Right lobe of liver (tissue), 6 donors: ENCODE results near the gene RAD18. TPM values are rescaled to one million over a fixed set of nuclear protein-coding genes. Genes with fewer than 3 reads are reported as not detected.

Source experiments
- ATAC-seq, 4 donors: fragments of 200-7000 bp; cut with Tn5 transposase; one replicate each; pipeline ENCODE4 v1.9.1; 2020; ENCODE audit warnings: mild to moderate bottlenecking in 4 of 4, moderate library complexity in 4 of 4
- DNase-seq, 3 donors: peaks; one replicate each; pipeline ENCODE4 v3.0.0-alpha.2; 2020
- H3K27ac ChIP-seq, 3 donors: fragments of 200-600 bp; one replicate each; pipeline ENCODE4 v1.8.0; 2022
- H3K27me3 ChIP-seq, 2 donors: fragments of 200-600 bp; one replicate each; pipeline ENCODE4 v1.8.0; 2022
- H3K36me3 ChIP-seq, 4 donors: fragments of 200-600 bp; sonication (generic) in 1 of 4; one replicate each; pipeline versions ENCODE4 v1.5.1 to v1.8.0; 2017 to 2022; ENCODE audit warnings: control low read depth in 1 of 4
- H3K4me1 ChIP-seq, 4 donors: fragments of 200-600 bp; sonication (generic) in 1 of 4; one replicate each; pipeline versions ENCODE4 v1.5.1 to v1.8.0; 2017 to 2022; ENCODE audit warnings: control low read depth in 1 of 4
- H3K4me3 ChIP-seq, 3 donors: fragments of 200-600 bp; one replicate each; pipeline ENCODE4 v1.8.0; 2022
- H3K9me3 ChIP-seq, 4 donors: fragments of 200-600 bp; sonication (generic) in 1 of 4; one replicate each; pipeline versions ENCODE4 v1.5.1 to v1.8.0; 2017 to 2022; ENCODE audit warnings: control low read depth in 1 of 4
- CTCF ChIP-seq, 4 donors: fragments of 200-600 bp in 3 of 4; fragments of 450-650 bp in 1 of 4; IDR thresholded peaks; one replicate each; pipeline versions ENCODE4 v1.5.1 to v1.8.0; 2016 to 2022; ENCODE audit warnings: antibody characterized with exemption in 4 of 4, mild to moderate bottlenecking in 2 of 4
- POLR2A ChIP-seq: fragments of 450-650 bp; IDR thresholded peaks from one replicate; pipeline ENCODE4 v1.6.1; 2017; ENCODE audit warnings: antibody characterized with exemption, mild to moderate bottlenecking
- WGBS: methylation state at CpG from one replicate; pipeline ENCODE4 v1.1.6; 2018; ENCODE audit warnings: low coverage, low lambda C conversion rate; ENCODE audit not compliant: insufficient coverage; ENCODE audit errors: missing lambda C conversion rate; 5-methylcytosine and 5-hydroxymethylcytosine counted together
- intact Hi-C, 2 donors: fragments of 100-400 bp; cut with DNase I; formaldehyde crosslinking; loops; one replicate each; pipeline versions ENCODE4 v1.11.2 to v1.14.1; 2022
- total RNA-seq, 6 experiments: library from RNA; depleted of rRNA in 2 of 6; stranded (reverse); fragments of >200 nt in 2 of 6; fragmentation: NEBNext Ultra II Directional in 3 of 6; extraction: Animal tissue kit (Norgen Biotek cat#: 25700) in 3 of 6; gene quantifications; one replicate each; pipeline versions ENCODE4 v1.1.0 to v1.2.4, GENCODE V29; 2016 to 2023
- donor health status: DM: no; HTN: yes; CAD: no.
- donor health status: DM: no; HTN: no; CAD: no.
- donor health status: DM: no; HTN: no; CAD: no.
- donor health status: DM: no; HTN: yes; CAD: no.
- donor health status: DM: no; HTN: yes; CAD: no.

Gene RAD18
- total RNA-seq, 6 experiments from 2014 or later, result 1.9 to 5.1 (median 4.3) TPM

GRCh38 chr3:8970971-8971589 lies 7.8 kb upstream of the RAD18 start:
- Histone ChIP-seq H3K4me3 (no peak overlapping the region), H3K27me3 (no peaks in the 10 kb centered on the region), H3K4me1 (peaks cover 0 to 7% (median under 1%) of the 10 kb centered on the region in 4 donors), H3K36me3 (no peaks in the 10 kb centered on the region), H3K27ac (no peak overlapping the region), H3K9me3 (no peaks in the 10 kb centered on the region)
- ATAC-seq (peak; percentile 81 to 89 (median 86)), DNase-seq (peak in 1 of 3 donors; percentile 60)
- TF ChIP-seq POLR2A (no peak), CTCF (IDR thresholded peaks at IDR 0.05) (peak; percentile 98 to 99 (median 98))
- intact Hi-C loops, result loop anchor here (5.0 kb wide), 1 partner anchor 331 kb away; no protein-coding TSS in a partner anchor
- WGBS, result 0% methylated on average over 7 of the region's 7 CpGs

GRCh38 chr3:8969241-8969640 lies 6.0 kb upstream of the RAD18 start:
- peaks cover 0 to 25% (median 8%) of the 10 kb centered on the region in 4 donors for H3K4me1 ChIP-seq
- no peak for TF ChIP-seq CTCF (IDR thresholded peaks at IDR 0.05)
- TF ChIP-seq POLR2A, result no peak
- intact Hi-C loops, result loop anchor here in 1 of 2 donors (5.0 kb wide), 1 partner anchor 98 kb away; no protein-coding TSS in a partner anchor
- 40% methylated on average over 4 of the region's 4 CpGs for WGBS
- H3K27me3 ChIP-seq, result no peaks in the 10 kb centered on the region
- ATAC-seq (no peak), DNase-seq (no peak)
- no peak overlapping the region for H3K27ac ChIP-seq
- H3K9me3 ChIP-seq, result no peaks in the 10 kb centered on the region
- H3K4me3 ChIP-seq, result no peak overlapping the region
- no peaks in the 10 kb centered on the region for H3K36me3 ChIP-seq

- intact Hi-C loops, result loop anchor here in 1 of 2 donors (5.0 kb wide), 1 partner anchor 99 kb away; no protein-coding TSS in a partner anchor
- no peak for DNase-seq
- Histone ChIP-seq H3K9me3 (no peaks in the 10 kb centered on the region), H3K4me1 (peaks cover 0 to 33% (median 11%) of the 10 kb centered on the region in 4 donors), H3K4me3 (no peak overlapping the region), H3K36me3 (no peaks in the 10 kb centered on the region), H3K27ac (no peak overlapping the region), H3K27me3 (no peaks in the 10 kb centered on the region)
- no peak for ATAC-seq
- WGBS, result no CpG with 5 or more reads among the region's 5 CpGs
- TF ChIP-seq CTCF (IDR thresholded peaks at IDR 0.05) (no peak), POLR2A (no peak)
Measured at GRCh38 chr3:8968375-8968882, 5.2 kb upstream of the RAD18 start.

- no peak for DNase-seq
- Histone ChIP-seq H3K4me1 (peaks cover 0 to 36% (median 11%) of the 10 kb centered on the region in 4 donors), H3K27ac (no peak overlapping the region), H3K36me3 (no peaks in the 10 kb centered on the region), H3K4me3 (no peak overlapping the region), H3K27me3 (no peaks in the 10 kb centered on the region), H3K9me3 (no peaks in the 10 kb centered on the region)
- intact Hi-C loops, result loop anchor here in 1 of 2 donors (5.0 kb wide), 1 partner anchor 100 kb away; no protein-coding TSS in a partner anchor
- ATAC-seq, result no peak
- TF ChIP-seq POLR2A, result no peak
- no peak for TF ChIP-seq CTCF (IDR thresholded peaks at IDR 0.05)
- WGBS, result 90% methylated on average over 5 of the region's 5 CpGs
Measured at GRCh38 chr3:8967553-8967952, 4.3 kb upstream of the RAD18 start.
